Fibroblast of pulmonary artery (primary cell): Measurements from ENCODE around the gene MTUS2.
"Not testable (repeated sequence)": the region's sequence is repeated elsewhere in the genome, so short reads cannot be mapped to it uniquely, and the experiment has no call there.

Experiments
- DNase-seq: peaks from one replicate; pipeline ENCODE4 v3.0.0-alpha.2; 2010; ENCODE audit warnings: low read depth
- H3K4me3 ChIP-seq: replicated peaks from 2 replicates; pipeline ENCODE4 v1.5.1; 2011; ENCODE audit warnings: low read depth, mild to moderate bottlenecking, control low read depth, low read length, moderate library complexity
- CTCF ChIP-seq: IDR thresholded peaks from 2 replicates; pipeline ENCODE4 v1.5.1; 2011; ENCODE audit warnings: mild to moderate bottlenecking, control low read depth, low read length, inconsistent platforms; ENCODE audit errors: missing control alignments

The MTUS2 gene

GRCh38 chr13:29318741-29319140 lies 498.6 kb downstream of the MTUS2 start:
- no peak for TF ChIP-seq CTCF
- no peak overlapping the region for H3K4me3 ChIP-seq
- no peak for DNase-seq

DNA sequence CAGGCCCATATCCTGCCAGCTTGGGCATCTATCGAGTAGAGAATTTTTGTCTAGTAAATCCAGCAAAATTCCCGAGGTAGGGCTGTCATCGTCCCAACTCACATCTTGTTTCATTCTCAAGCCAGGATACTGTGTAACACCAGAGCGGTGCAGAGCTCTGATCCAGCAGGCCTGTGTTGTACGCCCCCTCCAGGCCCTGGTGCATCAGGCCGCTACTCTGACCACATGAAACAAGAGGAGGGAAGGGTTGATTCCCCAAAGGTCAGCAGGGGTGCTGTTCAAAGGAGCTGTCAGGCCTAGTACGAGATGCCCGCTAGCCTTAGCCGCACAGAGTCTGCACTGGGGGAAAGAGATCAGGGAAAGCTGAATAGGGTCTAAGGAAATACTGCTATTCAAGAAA lies 499.3 kb downstream of the MTUS2 start:
- TF ChIP-seq CTCF: no peak
- DNase-seq: no peak
- no peak overlapping the region for H3K4me3 ChIP-seq

- H3K4me3 ChIP-seq: no peak overlapping the region
- DNase-seq: no peak
- TF ChIP-seq CTCF: no peak
Measured at GRCh38 chr13:29323954-29324353, 503.8 kb downstream of the MTUS2 start.

DNA sequence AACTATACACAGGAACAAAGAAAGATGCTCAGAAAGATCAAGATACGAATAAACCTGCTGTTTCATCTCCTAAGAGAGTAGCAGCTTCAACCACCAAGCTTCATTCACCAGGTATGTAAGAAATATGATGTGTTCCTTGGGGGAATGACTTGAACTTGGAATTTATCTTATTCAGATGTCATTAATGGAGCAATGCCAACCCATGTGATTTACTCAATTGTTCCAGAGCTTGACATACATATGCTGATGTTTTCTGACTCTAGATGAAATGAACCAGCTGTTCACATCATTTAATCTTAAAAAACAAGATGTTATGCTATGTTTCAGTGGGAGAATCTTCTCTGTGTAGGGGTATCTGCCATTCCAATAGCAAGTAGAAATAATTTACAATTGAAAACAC lies 504.5 kb downstream of the MTUS2 start:
- H3K4me3 ChIP-seq: no peak overlapping the region
- no peak for TF ChIP-seq CTCF
- no peak for DNase-seq

DNA sequence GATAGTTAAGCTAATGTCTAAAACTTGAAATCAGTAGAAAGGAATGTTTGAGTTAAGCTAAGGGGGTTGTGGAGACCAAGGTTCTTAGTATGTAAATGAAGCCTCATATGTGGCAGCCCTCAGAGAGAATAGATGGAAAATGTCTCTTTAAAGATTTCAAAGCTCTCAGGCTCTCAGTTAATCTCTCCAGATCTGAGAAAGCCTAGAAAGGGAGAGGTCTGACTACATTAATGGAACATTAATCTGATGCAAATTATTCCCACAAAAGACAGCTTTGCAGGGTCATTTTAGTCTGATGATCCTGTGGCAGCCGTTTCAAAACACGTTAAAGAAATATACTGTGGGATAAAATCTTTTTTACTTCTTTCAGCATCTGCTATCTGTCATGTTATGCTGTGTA lies 508.4 kb downstream of the MTUS2 start:
- no peak overlapping the region for H3K4me3 ChIP-seq
- no peak for DNase-seq
- TF ChIP-seq CTCF: no peak

DNA sequence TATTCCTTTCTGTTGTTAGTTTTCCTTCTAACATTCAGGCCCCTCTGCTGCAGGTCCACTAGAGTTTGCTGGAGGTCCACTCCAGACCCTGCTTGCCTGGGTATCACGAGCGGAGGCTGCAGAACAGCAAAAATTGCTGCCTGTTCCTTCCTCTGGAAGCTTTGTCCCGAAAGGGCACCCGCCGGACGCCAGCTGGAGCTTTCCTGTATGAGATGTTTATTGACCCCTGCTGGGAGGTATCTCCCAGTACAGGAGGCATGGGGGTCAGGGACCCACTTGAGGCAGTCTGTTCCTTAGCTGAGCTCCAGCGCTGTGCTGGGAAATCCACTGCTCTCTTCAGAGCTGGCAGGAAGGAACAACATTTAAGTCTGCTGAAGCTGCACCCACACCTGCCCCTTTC lies 516.2 kb downstream of the MTUS2 start:
- no peak for TF ChIP-seq CTCF
- no peak overlapping the region for H3K4me3 ChIP-seq
- no peak for DNase-seq

GRCh38 chr13:29339386-29340272 lies 519.5 kb downstream of the MTUS2 start:
- no peak for TF ChIP-seq CTCF
- no peak overlapping the region for H3K4me3 ChIP-seq
- DNase-seq: no peak

GRCh38 chr13:29345860-29346582 lies 525.9 kb downstream of the MTUS2 start:
- not testable (repeated sequence) for H3K4me3 ChIP-seq, DNase-seq
